ENCODE results near the gene CCDC186. TPM values are rescaled to one million over a fixed set of nuclear protein-coding genes. Genes with fewer than 3 reads are reported as not detected.

Gene CCDC186
- polyA plus RNA-seq, 1 donor from 2014 or later, result 24.2 TPM

DNA sequence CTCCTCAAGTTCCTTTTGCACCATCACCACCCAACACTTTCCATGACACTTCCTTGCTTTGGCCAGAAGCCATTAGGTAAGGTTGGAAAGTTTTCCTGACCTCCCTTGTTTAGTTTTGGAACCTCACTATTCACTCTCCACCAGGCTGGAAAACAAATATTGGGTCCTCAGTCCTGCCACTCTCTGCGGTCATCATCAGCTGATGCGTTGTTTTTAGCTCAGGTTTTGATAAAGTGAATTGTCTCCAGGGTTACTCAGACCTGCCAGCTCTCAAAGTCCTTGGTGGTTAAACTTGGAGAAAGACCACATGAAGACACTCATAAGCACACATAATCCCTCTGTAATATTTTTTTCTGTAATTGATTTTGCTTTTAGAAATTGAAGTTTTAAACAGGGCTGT lies 55.5 kb downstream of the CCDC186 start:
- TF ChIP-seq EZH2 (IDR thresholded peaks at IDR 0.05; ENCODE audit: borderline replicate concordance, insufficient read depth, low read length, poor library complexity, severe bottlenecking) (no peak), TAF1 (IDR thresholded peaks at IDR 0.05; ENCODE audit: low read depth) (no peak), MXI1 (conservative IDR thresholded peaks at IDR 0.05; ENCODE audit: poor library complexity, severe bottlenecking) (no peak), EP300 (conservative IDR thresholded peaks at IDR 0.05; ENCODE audit: poor library complexity, severe bottlenecking) (no peak), RAD21 (conservative IDR thresholded peaks at IDR 0.05) (no peak)
- TF ChIP-seq, protein P1, sequence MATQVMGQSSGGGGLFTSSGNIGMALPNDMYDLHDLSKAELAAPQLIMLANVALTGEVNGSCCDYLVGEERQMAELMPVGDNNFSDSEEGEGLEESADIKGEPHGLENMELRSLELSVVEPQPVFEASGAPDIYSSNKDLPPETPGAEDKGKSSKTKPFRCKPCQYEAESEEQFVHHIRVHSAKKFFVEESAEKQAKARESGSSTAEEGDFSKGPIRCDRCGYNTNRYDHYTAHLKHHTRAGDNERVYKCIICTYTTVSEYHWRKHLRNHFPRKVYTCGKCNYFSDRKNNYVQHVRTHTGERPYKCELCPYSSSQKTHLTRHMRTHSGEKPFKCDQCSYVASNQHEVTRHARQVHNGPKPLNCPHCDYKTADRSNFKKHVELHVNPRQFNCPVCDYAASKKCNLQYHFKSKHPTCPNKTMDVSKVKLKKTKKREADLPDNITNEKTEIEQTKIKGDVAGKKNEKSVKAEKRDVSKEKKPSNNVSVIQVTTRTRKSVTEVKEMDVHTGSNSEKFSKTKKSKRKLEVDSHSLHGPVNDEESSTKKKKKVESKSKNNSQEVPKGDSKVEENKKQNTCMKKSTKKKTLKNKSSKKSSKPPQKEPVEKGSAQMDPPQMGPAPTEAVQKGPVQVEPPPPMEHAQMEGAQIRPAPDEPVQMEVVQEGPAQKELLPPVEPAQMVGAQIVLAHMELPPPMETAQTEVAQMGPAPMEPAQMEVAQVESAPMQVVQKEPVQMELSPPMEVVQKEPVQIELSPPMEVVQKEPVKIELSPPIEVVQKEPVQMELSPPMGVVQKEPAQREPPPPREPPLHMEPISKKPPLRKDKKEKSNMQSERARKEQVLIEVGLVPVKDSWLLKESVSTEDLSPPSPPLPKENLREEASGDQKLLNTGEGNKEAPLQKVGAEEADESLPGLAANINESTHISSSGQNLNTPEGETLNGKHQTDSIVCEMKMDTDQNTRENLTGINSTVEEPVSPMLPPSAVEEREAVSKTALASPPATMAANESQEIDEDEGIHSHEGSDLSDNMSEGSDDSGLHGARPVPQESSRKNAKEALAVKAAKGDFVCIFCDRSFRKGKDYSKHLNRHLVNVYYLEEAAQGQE (IDR thresholded peaks at IDR 0.05; ENCODE audit: borderline replicate concordance), result no peak
- TF ChIP-seq, protein P2, sequence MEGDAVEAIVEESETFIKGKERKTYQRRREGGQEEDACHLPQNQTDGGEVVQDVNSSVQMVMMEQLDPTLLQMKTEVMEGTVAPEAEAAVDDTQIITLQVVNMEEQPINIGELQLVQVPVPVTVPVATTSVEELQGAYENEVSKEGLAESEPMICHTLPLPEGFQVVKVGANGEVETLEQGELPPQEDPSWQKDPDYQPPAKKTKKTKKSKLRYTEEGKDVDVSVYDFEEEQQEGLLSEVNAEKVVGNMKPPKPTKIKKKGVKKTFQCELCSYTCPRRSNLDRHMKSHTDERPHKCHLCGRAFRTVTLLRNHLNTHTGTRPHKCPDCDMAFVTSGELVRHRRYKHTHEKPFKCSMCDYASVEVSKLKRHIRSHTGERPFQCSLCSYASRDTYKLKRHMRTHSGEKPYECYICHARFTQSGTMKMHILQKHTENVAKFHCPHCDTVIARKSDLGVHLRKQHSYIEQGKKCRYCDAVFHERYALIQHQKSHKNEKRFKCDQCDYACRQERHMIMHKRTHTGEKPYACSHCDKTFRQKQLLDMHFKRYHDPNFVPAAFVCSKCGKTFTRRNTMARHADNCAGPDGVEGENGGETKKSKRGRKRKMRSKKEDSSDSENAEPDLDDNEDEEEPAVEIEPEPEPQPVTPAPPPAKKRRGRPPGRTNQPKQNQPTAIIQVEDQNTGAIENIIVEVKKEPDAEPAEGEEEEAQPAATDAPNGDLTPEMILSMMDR (IDR thresholded peaks at IDR 0.05; ENCODE audit: poor library complexity, severe bottlenecking), result no peak
- H3K4me3 ChIP-seq (ENCODE audit: low read length), result no peak overlapping the region
- H3K9me2 ChIP-seq (ENCODE audit: insufficient read depth, low read length), result no peaks in the 10 kb centered on the region
- no peaks in the 10 kb centered on the region for H3K9me3 ChIP-seq (ENCODE audit: low read length)
- no peaks in the 10 kb centered on the region for H3F3A ChIP-seq (ENCODE audit: insufficient read depth, low read length, poor library complexity, severe bottlenecking)
- no peak overlapping the region for H3K27ac ChIP-seq (ENCODE audit: low read length)
- no peaks in the 10 kb centered on the region for H3K36me3 ChIP-seq (ENCODE audit: insufficient read depth, low read length)
- no peaks in the 10 kb centered on the region for H3K27me3 ChIP-seq (ENCODE audit: insufficient read depth, low read depth, low read length)
- no peaks in the 10 kb centered on the region for H3K79me2 ChIP-seq (replicated peaks; ENCODE audit: insufficient read depth, low read length)
- no peaks in the 10 kb centered on the region for H4K20me1 ChIP-seq (ENCODE audit: insufficient read depth)
- no peak overlapping the region for H3K4me2 ChIP-seq (ENCODE audit: low read length)
- no peak overlapping the region for H3K9ac ChIP-seq (ENCODE audit: low read length)
- H2AFZ ChIP-seq (ENCODE audit: low read depth, low read length), result no peak overlapping the region

DNA sequence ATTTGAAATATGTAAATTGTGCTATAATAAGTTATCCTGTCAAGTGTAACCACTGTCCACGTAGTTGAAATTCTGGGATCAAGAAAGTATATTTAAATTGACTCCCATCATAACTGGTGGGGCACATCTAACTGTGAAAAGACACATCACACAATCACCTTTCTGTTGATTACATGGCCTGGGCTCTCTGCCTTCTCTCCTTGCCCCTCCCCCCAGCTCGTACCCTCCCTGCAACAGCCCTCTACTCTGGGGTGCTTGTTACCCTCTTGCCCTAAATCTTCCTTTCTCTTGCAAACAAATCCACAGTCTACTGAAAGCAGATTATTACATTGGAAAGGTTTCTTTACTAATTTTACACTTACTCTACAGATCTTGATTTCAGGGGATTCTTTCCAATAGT lies 56.3 kb downstream of the CCDC186 start:
- no peaks in the 10 kb centered on the region for H3K79me2 ChIP-seq (replicated peaks; ENCODE audit: insufficient read depth, low read length)
- H3K27me3 ChIP-seq (ENCODE audit: insufficient read depth, low read depth, low read length), result no peaks in the 10 kb centered on the region
- no peak overlapping the region for H2AFZ ChIP-seq (ENCODE audit: low read depth, low read length)
- H3K36me3 ChIP-seq (ENCODE audit: insufficient read depth, low read length), result no peaks in the 10 kb centered on the region
- H4K20me1 ChIP-seq (ENCODE audit: insufficient read depth), result no peaks in the 10 kb centered on the region
- H3K9me3 ChIP-seq (ENCODE audit: low read length), result no peaks in the 10 kb centered on the region
- TF ChIP-seq RAD21 (conservative IDR thresholded peaks at IDR 0.05), result no peak
- no peak for TF ChIP-seq SMC3 (conservative IDR thresholded peaks at IDR 0.05; ENCODE audit: poor library complexity)
- no peak for TF ChIP-seq POLR2AphosphoS5 (IDR thresholded peaks at IDR 0.05)
- no peak for TF ChIP-seq MXI1 (conservative IDR thresholded peaks at IDR 0.05; ENCODE audit: poor library complexity, severe bottlenecking)
- no peak for TF ChIP-seq EZH2 (IDR thresholded peaks at IDR 0.05; ENCODE audit: borderline replicate concordance, insufficient read depth, low read length, poor library complexity, severe bottlenecking)
- TF ChIP-seq, protein P1 (IDR thresholded peaks at IDR 0.05; ENCODE audit: borderline replicate concordance), result no peak
- TF ChIP-seq EP300 (conservative IDR thresholded peaks at IDR 0.05; ENCODE audit: poor library complexity, severe bottlenecking), result no peak
- TF ChIP-seq TAF1 (IDR thresholded peaks at IDR 0.05; ENCODE audit: low read depth), result no peak
- TF ChIP-seq, protein P2 (IDR thresholded peaks at IDR 0.05; ENCODE audit: poor library complexity, severe bottlenecking), result no peak
- no peaks in the 10 kb centered on the region for H3K9me2 ChIP-seq (ENCODE audit: insufficient read depth, low read length)
- no peak overlapping the region for H3K4me2 ChIP-seq (ENCODE audit: low read length)
- no peak overlapping the region for H3K27ac ChIP-seq (ENCODE audit: low read length)
- H3K9ac ChIP-seq (ENCODE audit: low read length), result no peak overlapping the region
- H3K4me3 ChIP-seq (ENCODE audit: low read length), result no peak overlapping the region
- H3F3A ChIP-seq (ENCODE audit: insufficient read depth, low read length, poor library complexity, severe bottlenecking), result no peaks in the 10 kb centered on the region
